ENCODE measurements around the gene DIPK1A.
"Not testable (repeated sequence)": the region's sequence is repeated elsewhere in the genome, so short reads cannot be mapped to it uniquely, and the experiment has no call there.

Gene DIPK1A

DNA sequence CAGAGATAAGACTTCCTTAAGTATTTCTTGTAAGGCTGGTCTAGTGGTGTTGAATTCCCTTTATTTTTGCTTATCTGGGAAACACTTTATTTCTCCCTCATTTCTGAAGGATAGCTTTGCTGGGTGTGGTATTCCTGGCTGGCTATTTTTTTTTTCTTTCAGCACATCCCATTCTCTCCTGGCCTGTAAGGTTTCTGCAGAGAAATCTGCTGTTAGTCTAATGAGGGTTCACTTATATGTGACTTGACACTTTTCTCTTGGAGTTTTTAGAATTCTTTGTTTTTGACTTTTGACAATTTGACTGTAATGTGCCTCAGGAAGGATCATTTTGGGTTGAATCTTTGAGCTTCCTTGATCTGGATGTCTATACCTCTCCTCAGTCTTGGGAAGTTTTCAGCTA, 61.5 kb downstream of the DIPK1A start:
- no peak overlapping the region for H2BK12ac ChIP-seq (ENCODE audit: low read length)
- H3K23ac ChIP-seq (ENCODE audit: low read length) = no peak overlapping the region
- H3K79me1 ChIP-seq (ENCODE audit: low read length) = no peaks in the 10 kb centered on the region
- no peak overlapping the region for H3K9ac ChIP-seq (ENCODE audit: low read length)
- no peak overlapping the region for H3K4me2 ChIP-seq (ENCODE audit: low read length)
- H4K12ac ChIP-seq (ENCODE audit: low read depth, low read length) = no peak overlapping the region
- no peak overlapping the region for H2BK5ac ChIP-seq (ENCODE audit: low read depth, low read length, poor library complexity)
- H3K36me3 ChIP-seq (ENCODE audit: control insufficient read depth in 1 of 2, insufficient read depth in 2 of 2, low read length in 2 of 2) = no peaks in the 10 kb centered on the region
- no peaks in the 10 kb centered on the region for H3K4me1 ChIP-seq (ENCODE audit: control insufficient read depth in 1 of 2, insufficient read depth in 2 of 2, low read length in 2 of 2)
- H3K79me2 ChIP-seq (ENCODE audit: control insufficient read depth, insufficient read depth, low read length, poor library complexity) = no peaks in the 10 kb centered on the region
- H3K27me3 ChIP-seq (ENCODE audit: insufficient read depth, low read length) = no peaks in the 10 kb centered on the region
- no peak overlapping the region for H3K4me3 ChIP-seq (ENCODE audit: low read depth, low read length)
- no peak overlapping the region for H4K91ac ChIP-seq (ENCODE audit: low read depth, low read length)
- H4K8ac ChIP-seq (ENCODE audit: low read depth, low read length) = no peak overlapping the region
- no peak overlapping the region for H3K18ac ChIP-seq (ENCODE audit: low read length)
- no peak overlapping the region for H3K27ac ChIP-seq (ENCODE audit: low read depth, low read length)
- DNase-seq = peak in 1 of 2 donors; percentile 80
- no peak overlapping the region for H2BK120ac ChIP-seq (ENCODE audit: insufficient read depth, low read length, poor library complexity)
- no peak overlapping the region for H3K14ac ChIP-seq (ENCODE audit: low read length)
- H3K9me3 ChIP-seq (ENCODE audit: insufficient read depth, low read depth, low read length) = no peaks in the 10 kb centered on the region
- H2AK5ac ChIP-seq (ENCODE audit: low read length) = no peak overlapping the region
- H3K4ac ChIP-seq (ENCODE audit: low read depth, low read length) = no peak overlapping the region
- no peak overlapping the region for H2AFZ ChIP-seq (ENCODE audit: insufficient read depth, low read length, poor library complexity)

DNA sequence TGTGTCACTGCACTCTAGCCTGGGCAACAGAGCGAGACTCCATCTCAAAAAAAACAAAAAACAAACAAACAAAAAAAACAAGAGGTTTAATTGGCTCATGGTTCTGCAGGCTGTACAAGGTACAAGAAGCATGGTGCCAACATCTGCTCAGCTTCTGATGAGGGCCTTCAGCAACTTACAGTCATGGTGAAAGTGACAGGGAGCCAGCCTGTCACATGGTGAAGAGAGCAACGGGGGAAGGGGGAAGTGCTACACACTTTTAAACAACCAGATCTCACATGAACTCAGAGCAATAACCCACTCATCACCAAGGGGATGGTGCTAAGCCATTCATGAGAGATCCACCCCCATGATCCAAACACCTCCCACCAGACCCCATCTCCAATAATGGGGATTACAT, 63.2 kb downstream of the DIPK1A start:
- H2BK5ac ChIP-seq (ENCODE audit: low read depth, low read length, poor library complexity); H3K27ac ChIP-seq (ENCODE audit: low read depth, low read length); H3K9ac ChIP-seq (ENCODE audit: low read length); H2AK5ac ChIP-seq (ENCODE audit: low read length); H3K14ac ChIP-seq (ENCODE audit: low read length); H2AFZ ChIP-seq (ENCODE audit: insufficient read depth, low read length, poor library complexity); H3K79me2 ChIP-seq (ENCODE audit: control insufficient read depth, insufficient read depth, low read length, poor library complexity); H3K36me3 ChIP-seq (ENCODE audit: control insufficient read depth in 1 of 2, insufficient read depth in 2 of 2, low read length in 2 of 2); H3K79me1 ChIP-seq (ENCODE audit: low read length); H3K27me3 ChIP-seq (ENCODE audit: insufficient read depth, low read length); H4K8ac ChIP-seq (ENCODE audit: low read depth, low read length); H3K9me3 ChIP-seq (ENCODE audit: insufficient read depth, low read depth, low read length); H3K4me1 ChIP-seq (ENCODE audit: control insufficient read depth in 1 of 2, insufficient read depth in 2 of 2, low read length in 2 of 2); H4K12ac ChIP-seq (ENCODE audit: low read depth, low read length); H4K91ac ChIP-seq (ENCODE audit: low read depth, low read length); H3K4me3 ChIP-seq (ENCODE audit: low read depth, low read length); H3K23ac ChIP-seq (ENCODE audit: low read length); DNase-seq; H2BK120ac ChIP-seq (ENCODE audit: insufficient read depth, low read length, poor library complexity); H3K4ac ChIP-seq (ENCODE audit: low read depth, low read length); H3K4me2 ChIP-seq (ENCODE audit: low read length); H3K18ac ChIP-seq (ENCODE audit: low read length); H2BK12ac ChIP-seq (ENCODE audit: low read length): not testable (repeated sequence)
- no CpG with 5 or more reads among the region's 2 CpGs for WGBS (ENCODE audit: extremely low coverage, insufficient coverage, insufficient read length)

DNA sequence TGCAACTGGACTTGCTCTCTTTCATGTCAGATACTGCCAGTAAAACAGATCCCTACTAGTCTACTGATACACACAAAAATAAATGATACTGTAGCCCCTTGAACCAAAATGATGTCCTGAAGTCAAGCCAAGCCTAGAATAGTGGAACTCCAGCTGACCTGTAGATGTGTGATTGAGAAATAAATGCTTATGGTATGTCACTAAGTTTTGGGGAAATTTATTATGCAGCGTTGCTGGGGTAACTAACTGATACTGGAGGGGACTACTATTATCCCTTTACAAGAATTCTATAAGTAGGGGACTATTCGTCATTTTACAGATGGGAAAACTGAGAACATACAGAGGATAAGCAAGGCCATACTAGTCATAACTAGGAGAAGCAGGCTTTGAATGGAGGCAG, 73.8 kb downstream of the DIPK1A start:
- Histone ChIP-seq H3K79me2 (ENCODE audit: control insufficient read depth, insufficient read depth, low read length, poor library complexity) (no peaks in the 10 kb centered on the region), H3K9ac (ENCODE audit: low read length) (no peak overlapping the region), H3K9me3 (ENCODE audit: insufficient read depth, low read depth, low read length) (peaks cover 6% of the 10 kb centered on the region), H3K4me2 (ENCODE audit: low read length) (no peak overlapping the region), H3K4me1 (ENCODE audit: control insufficient read depth in 1 of 2, insufficient read depth in 2 of 2, low read length in 2 of 2) (peaks cover 0 to 5% of the 10 kb centered on the region in 2 experiments), H3K36me3 (ENCODE audit: control insufficient read depth in 1 of 2, insufficient read depth in 2 of 2, low read length in 2 of 2) (no peaks in the 10 kb centered on the region), H3K27me3 (ENCODE audit: insufficient read depth, low read length) (no peaks in the 10 kb centered on the region), H2AK5ac (ENCODE audit: low read length) (no peak overlapping the region), H3K79me1 (ENCODE audit: low read length) (no peaks in the 10 kb centered on the region), H2BK12ac (ENCODE audit: low read length) (no peak overlapping the region), H2AFZ (ENCODE audit: insufficient read depth, low read length, poor library complexity) (no peak overlapping the region), H3K14ac (ENCODE audit: low read length) (no peak overlapping the region), H3K4ac (ENCODE audit: low read depth, low read length) (no peak overlapping the region), H2BK120ac (ENCODE audit: insufficient read depth, low read length, poor library complexity) (no peak overlapping the region), H4K8ac (ENCODE audit: low read depth, low read length) (no peak overlapping the region), H3K18ac (ENCODE audit: low read length) (no peak overlapping the region), H2BK5ac (ENCODE audit: low read depth, low read length, poor library complexity) (no peak overlapping the region), H4K91ac (ENCODE audit: low read depth, low read length) (no peak overlapping the region), H3K4me3 (ENCODE audit: low read depth, low read length) (no peak overlapping the region), H3K27ac (ENCODE audit: low read depth, low read length) (no peak overlapping the region), H4K12ac (ENCODE audit: low read depth, low read length) (no peak overlapping the region), H3K23ac (ENCODE audit: low read length) (no peak overlapping the region)
- WGBS (ENCODE audit: extremely low coverage, insufficient coverage, insufficient read length) = no CpG with 5 or more reads among the region's 2 CpGs
- DNase-seq = no peak

DNA sequence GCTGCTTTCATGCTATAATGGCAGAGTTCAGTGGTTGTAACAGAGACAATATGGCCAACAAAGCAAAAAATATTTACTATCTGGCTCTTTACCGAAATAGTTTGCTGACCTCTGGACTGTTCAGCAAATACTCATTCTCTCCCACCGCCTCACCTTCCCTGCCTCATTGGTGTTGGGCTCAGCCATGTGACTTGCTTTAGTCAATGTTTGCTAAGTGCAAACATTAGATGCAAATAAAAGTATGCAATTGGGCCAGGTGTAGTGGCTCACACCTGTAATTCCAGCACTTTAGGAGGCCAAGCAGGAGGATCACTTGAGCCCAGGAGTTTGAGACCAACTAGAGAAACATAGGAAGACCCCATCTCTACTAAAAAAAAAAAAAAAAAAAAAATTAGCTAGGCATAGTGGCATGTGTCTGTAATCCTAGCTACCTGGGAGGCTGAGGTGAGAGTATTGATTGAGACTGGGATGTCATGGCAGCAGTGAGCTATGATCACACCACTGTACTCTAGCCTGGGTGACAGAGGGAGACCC, 74.3 kb downstream of the DIPK1A start:
- no peak for DNase-seq
- no peak overlapping the region for H3K27ac ChIP-seq (ENCODE audit: low read depth, low read length)
- no peak overlapping the region for H3K18ac ChIP-seq (ENCODE audit: low read length)
- H3K36me3 ChIP-seq (ENCODE audit: control insufficient read depth in 1 of 2, insufficient read depth in 2 of 2, low read length in 2 of 2) = no peaks in the 10 kb centered on the region
- H4K8ac ChIP-seq (ENCODE audit: low read depth, low read length) = no peak overlapping the region
- H3K9me3 ChIP-seq (ENCODE audit: insufficient read depth, low read depth, low read length) = peaks cover 4% of the 10 kb centered on the region
- peaks cover 0 to 5% of the 10 kb centered on the region in 2 experiments for H3K4me1 ChIP-seq (ENCODE audit: control insufficient read depth in 1 of 2, insufficient read depth in 2 of 2, low read length in 2 of 2)
- H3K14ac ChIP-seq (ENCODE audit: low read length) = no peak overlapping the region
- no peak overlapping the region for H3K4ac ChIP-seq (ENCODE audit: low read depth, low read length)
- no peak overlapping the region for H4K91ac ChIP-seq (ENCODE audit: low read depth, low read length)
- H2BK5ac ChIP-seq (ENCODE audit: low read depth, low read length, poor library complexity) = no peak overlapping the region
- H3K9ac ChIP-seq (ENCODE audit: low read length) = no peak overlapping the region
- no peak overlapping the region for H2BK12ac ChIP-seq (ENCODE audit: low read length)
- H2BK120ac ChIP-seq (ENCODE audit: insufficient read depth, low read length, poor library complexity) = no peak overlapping the region
- no peak overlapping the region for H3K4me2 ChIP-seq (ENCODE audit: low read length)
- WGBS (ENCODE audit: extremely low coverage, insufficient coverage, insufficient read length) = no CpG with 5 or more reads among the region's 2 CpGs
- H2AFZ ChIP-seq (ENCODE audit: insufficient read depth, low read length, poor library complexity) = no peak overlapping the region
- H3K4me3 ChIP-seq (ENCODE audit: low read depth, low read length) = no peak overlapping the region
- H3K79me2 ChIP-seq (ENCODE audit: control insufficient read depth, insufficient read depth, low read length, poor library complexity) = no peaks in the 10 kb centered on the region
- no peak overlapping the region for H3K23ac ChIP-seq (ENCODE audit: low read length)
- H2AK5ac ChIP-seq (ENCODE audit: low read length) = no peak overlapping the region
- H4K12ac ChIP-seq (ENCODE audit: low read depth, low read length) = no peak overlapping the region
- H3K79me1 ChIP-seq (ENCODE audit: low read length) = no peaks in the 10 kb centered on the region
- H3K27me3 ChIP-seq (ENCODE audit: insufficient read depth, low read length) = no peaks in the 10 kb centered on the region
